Adipocyte (in vitro differentiated cells): ENCODE measurements around the gene RBBP4.
"Not testable (repeated sequence)": the region's sequence is repeated elsewhere in the genome, so short reads cannot be mapped to it uniquely, and the experiment has no call there.

Source experiments
- DNase-seq: peaks from one replicate; pipeline ENCODE4 v3.0.0-alpha.2; 2015; ENCODE audit warnings: low read depth
- H3K27me3 ChIP-seq: replicated peaks from 2 replicates; pipeline ENCODE4 v1.7.0; 2013; ENCODE audit warnings: mild to moderate bottlenecking, low read length, moderate library complexity; ENCODE audit not compliant: control insufficient read depth, insufficient read depth
- H3K36me3 ChIP-seq: 2 replicates; pipeline ENCODE4 v1.7.0; 2013; ENCODE audit warnings: low read length, mild to moderate bottlenecking, moderate library complexity; ENCODE audit not compliant: control insufficient read depth, insufficient read depth, severe bottlenecking
- H3K4me1 ChIP-seq: 2 replicates; pipeline ENCODE4 v1.7.0; 2013; ENCODE audit warnings: mild to moderate bottlenecking, low read length, moderate library complexity; ENCODE audit not compliant: control insufficient read depth, insufficient read depth
- H3K4me3 ChIP-seq: 2 replicates; pipeline ENCODE4 v1.7.0; 2013; ENCODE audit warnings: mild to moderate bottlenecking, low read length, moderate library complexity
- H3K9ac ChIP-seq: 2 replicates; pipeline ENCODE4 v1.7.0; 2013; ENCODE audit warnings: mild to moderate bottlenecking, low read length, moderate library complexity
- H3K9me3 ChIP-seq: 2 replicates; pipeline ENCODE4 v1.7.0; 2013; ENCODE audit warnings: mild to moderate bottlenecking, low read length, moderate library complexity; ENCODE audit not compliant: control insufficient read depth

The RBBP4 gene

DNA sequence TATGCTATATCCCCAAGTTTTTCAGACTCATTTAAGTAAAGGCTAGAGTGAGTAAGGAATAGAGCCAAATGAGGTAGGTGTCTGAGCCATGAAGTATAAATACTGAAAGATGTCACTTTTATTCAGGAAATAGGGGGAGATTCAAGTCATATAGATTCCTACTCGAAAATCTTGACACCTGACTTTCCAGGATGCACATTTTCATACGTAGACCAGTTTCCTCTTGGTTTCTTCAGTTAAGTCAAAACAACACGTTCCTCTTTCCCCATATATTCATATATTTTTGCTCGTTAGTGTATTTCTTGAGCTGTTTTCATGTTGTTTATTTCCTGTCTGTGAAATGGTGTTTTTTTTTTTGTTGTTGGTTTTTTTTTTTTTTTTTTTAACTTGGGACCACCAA lies 29.0 kb downstream of the RBBP4 start:
- not testable (repeated sequence) for H3K9me3 ChIP-seq, H3K9ac ChIP-seq, DNase-seq, H3K4me3 ChIP-seq, H3K27me3 ChIP-seq
- Histone ChIP-seq H3K4me1 (peaks cover 50% of the 10 kb centered on the region), H3K36me3 (peaks cover 69% of the 10 kb centered on the region)

DNA sequence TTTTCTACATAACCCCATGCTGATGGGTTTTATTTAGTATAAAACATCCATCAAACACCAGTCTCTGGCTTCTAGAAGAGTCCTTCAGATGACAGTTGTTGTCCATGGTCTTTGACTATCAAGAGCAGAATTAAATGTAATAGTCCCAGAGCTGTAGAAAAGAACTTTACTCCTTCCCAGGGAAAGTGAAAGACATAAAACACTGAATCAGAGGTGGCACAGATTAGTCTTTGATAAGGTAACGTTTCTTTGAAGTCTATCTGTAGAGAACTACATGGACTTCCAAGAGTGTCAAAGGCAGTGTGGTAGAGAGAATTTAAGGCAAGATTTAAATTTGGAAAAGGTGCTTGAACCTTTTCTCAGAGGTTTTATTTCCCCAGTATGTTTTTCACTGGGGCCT lies 29.6 kb downstream of the RBBP4 start:
- no peak for DNase-seq
- peaks cover 75% of the 10 kb centered on the region for H3K36me3 ChIP-seq

DNA sequence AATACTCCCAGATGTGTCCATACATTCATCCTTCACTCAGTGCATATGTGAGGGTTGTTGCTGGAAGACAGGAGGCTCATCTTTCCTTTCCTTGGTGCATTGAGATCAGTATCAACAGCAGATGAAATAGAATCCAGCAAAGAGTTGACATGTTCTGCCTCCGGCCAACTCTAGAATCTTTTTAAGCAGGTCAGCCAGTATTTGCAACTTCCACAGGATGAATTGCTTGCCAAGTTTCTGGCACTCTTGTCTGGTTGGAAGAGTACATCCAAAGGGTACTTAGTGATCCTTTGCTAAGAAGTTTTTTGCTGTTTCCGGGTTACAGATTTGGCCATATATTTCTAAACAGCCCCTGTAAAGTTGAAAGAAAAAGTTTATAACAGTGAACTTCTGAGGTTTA lies 30.5 kb downstream of the RBBP4 start:
- DNase-seq = peak; percentile 54
- peaks cover 74% of the 10 kb centered on the region for H3K36me3 ChIP-seq

More for the DNA sequence above, 29.6 kb downstream of the RBBP4 start:
- Histone ChIP-seq H3K27me3 (no peaks in the 10 kb centered on the region), H3K4me1 (peaks cover 56% of the 10 kb centered on the region), H3K9ac (no peak overlapping the region), H3K9me3 (no peaks in the 10 kb centered on the region), H3K4me3 (no peak overlapping the region)

DNA sequence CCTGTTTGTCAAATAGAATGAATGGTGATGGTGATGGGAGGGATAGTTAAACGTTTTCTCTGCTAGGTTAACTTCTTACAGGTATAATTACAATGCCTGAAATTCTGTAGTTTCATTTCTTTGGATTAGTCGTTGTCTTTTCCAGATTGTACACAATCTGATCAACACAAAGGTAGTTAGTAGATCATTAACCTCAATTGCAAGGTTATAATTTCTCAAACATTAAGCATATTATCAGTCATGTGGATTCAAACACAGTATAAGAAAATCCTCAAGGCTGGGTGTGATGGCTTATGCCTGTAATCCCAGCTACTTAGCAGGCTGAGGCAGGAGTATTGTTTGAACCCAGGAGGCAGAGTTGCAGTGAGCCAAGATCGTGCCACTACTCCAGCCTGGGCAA lies 31.0 kb downstream of the RBBP4 start:
- H3K36me3 ChIP-seq = peaks cover 72% of the 10 kb centered on the region

More for the DNA sequence above, 30.5 kb downstream of the RBBP4 start:
- no peak overlapping the region for H3K9ac ChIP-seq
- no peak overlapping the region for H3K4me3 ChIP-seq
- H3K9me3 ChIP-seq = no peaks in the 10 kb centered on the region
- peaks cover 65% of the 10 kb centered on the region for H3K4me1 ChIP-seq
- no peaks in the 10 kb centered on the region for H3K27me3 ChIP-seq

DNA sequence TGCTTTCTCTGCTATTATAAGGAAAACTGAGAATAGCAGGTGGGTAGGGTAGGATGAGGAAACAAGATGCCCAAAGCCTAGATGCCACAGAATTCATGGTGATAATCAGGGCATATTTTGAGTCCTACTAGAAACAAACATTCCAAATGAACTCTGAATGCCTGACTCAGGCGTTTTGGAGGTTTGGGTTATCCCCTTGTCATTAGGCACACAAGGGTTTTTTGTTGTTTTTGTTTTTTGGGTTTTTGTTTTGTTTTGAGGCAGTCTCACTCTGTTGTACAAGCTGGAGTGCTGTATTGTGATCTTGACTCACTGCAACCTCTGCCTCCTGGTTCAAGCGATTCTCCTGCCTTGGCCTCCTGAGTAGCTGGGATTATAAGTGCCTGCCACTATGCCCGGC lies 32.4 kb downstream of the RBBP4 start:
- H3K4me1 ChIP-seq = peaks cover 64% of the 10 kb centered on the region
- H3K9me3 ChIP-seq = no peaks in the 10 kb centered on the region
- H3K4me3 ChIP-seq = no peak overlapping the region
- DNase-seq = no peak
- peaks cover 61% of the 10 kb centered on the region for H3K36me3 ChIP-seq
- H3K27me3 ChIP-seq = no peaks in the 10 kb centered on the region
- no peak overlapping the region for H3K9ac ChIP-seq

More for the DNA sequence above, 31.0 kb downstream of the RBBP4 start:
- no peak for DNase-seq
- no peaks in the 10 kb centered on the region for H3K27me3 ChIP-seq
- peaks cover 67% of the 10 kb centered on the region for H3K4me1 ChIP-seq
- H3K4me3 ChIP-seq = no peak overlapping the region
- H3K9ac ChIP-seq = no peak overlapping the region
- no peaks in the 10 kb centered on the region for H3K9me3 ChIP-seq

DNA sequence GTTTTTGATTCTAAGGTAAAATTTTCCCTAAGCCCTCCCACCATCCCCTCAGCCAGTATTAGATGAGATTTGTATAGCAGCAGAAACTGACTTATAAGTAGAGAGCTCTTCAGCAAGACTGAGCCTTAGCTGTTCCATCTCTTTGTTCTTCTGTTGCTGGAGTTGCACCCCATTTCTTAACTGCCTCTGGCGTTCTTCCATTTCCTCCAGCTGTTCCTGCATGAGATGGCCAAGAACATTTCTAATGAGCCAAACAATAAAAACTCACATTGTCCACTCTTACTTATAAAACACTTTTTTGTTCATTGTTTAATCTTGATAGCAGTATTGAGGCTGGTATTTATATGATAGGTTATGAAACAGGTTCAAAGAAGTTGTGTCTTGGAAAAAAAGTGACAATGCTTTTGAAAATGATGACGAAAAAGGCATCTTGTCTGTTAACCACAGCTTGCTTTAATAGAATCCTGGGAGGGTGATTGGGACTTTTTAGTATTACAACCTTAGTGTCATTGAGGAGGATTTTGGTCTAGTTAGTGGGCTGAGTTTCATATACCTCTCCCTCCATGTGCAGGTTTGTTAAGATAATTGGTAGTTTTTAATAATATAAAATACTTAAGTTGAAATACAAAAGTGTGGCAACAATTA lies 33.3 kb downstream of the RBBP4 start:
- Histone ChIP-seq H3K9ac (peak overlapping the region; percentile 34), H3K27me3 (no peaks in the 10 kb centered on the region), H3K36me3 (peaks cover 57% of the 10 kb centered on the region), H3K9me3 (no peaks in the 10 kb centered on the region), H3K4me3 (peak overlapping the region; percentile 46), H3K4me1 (peaks cover 61% of the 10 kb centered on the region)
- DNase-seq = peak; percentile 79

DNA sequence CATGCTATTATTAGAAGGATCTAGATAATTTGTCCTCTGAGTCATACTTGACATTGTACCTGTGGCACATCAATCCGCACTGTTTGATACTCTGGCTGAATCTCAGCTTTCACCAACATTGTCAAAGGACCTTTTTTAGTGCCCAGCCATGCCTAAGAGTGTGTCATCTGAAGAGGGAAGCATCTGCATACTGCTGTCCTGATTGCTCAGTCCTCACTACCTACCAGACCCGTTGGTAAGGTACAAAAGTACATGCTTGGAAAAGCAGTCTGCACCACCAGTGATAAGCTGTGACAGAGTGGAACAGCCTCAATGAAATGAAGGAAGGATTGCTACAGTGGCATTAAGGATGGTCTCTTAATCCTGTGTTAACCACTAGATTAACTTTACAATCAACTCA lies 34.5 kb downstream of the RBBP4 start:
- Histone ChIP-seq H3K4me3 (no peak overlapping the region), H3K9me3 (no peaks in the 10 kb centered on the region), H3K9ac (no peak overlapping the region), H3K27me3 (no peaks in the 10 kb centered on the region), H3K4me1 (peaks cover 58% of the 10 kb centered on the region), H3K36me3 (peaks cover 55% of the 10 kb centered on the region)
- DNase-seq = no peak

DNA sequence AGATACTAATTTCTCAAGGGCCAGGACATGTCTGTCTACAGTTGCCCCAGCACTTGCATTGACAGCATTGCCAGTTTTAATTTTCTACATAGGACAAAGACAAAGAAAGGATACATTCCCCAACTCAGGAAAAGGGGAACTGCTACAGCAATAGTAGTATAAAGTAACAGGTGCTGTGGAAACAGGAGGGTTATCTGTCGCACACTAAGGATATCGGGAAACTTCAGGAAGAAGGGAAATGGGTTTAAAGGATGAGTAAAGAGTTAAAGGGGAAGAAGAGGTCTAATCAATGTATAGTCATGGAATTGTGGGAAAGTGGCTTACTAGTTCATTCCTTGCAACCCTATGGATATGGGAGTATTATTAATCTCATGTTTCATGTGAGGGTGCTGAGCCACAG lies 35.4 kb downstream of the RBBP4 start:
- Histone ChIP-seq H3K27me3 (no peaks in the 10 kb centered on the region), H3K4me3 (no peak overlapping the region), H3K9me3 (no peaks in the 10 kb centered on the region), H3K4me1 (peaks cover 49% of the 10 kb centered on the region), H3K36me3 (peaks cover 46% of the 10 kb centered on the region), H3K9ac (peak overlapping the region; percentile 1)
- DNase-seq = no peak

DNA sequence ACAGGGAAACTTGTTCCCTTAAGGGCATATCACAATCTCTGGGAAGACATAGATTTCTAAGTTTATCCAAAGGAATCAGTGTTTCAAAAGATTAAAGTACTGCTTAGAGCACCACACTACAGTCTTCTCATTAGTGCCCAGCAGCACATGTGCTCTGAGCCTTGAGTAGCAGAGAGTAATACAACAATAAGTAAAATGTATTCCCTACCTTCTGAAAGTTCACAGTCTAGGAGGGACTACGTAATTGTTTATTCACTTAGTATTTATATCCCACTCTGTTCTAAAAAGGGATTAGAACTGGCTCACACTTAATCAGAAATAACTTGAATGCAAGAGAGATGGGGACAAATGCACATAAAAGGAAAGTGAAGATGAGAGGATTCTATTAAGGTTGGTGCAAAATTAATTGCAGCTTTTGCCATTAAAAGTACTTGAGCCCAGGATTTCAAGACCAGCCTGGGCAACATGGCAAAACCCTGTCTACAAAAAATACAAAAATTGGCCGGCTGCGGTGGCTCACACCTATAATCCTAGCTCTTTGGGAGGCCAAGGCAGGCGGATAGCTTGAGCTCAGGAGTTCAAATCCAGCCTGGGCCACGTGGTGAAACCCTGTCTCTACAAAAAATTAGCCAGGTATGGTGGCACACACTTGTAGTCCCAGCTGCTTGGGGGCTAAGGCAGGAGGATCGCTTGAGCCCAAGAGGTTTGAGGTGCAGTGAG lies 42.6 kb downstream of the RBBP4 start:
- Histone ChIP-seq H3K27me3 (no peaks in the 10 kb centered on the region), H3K36me3 (peaks cover 49% of the 10 kb centered on the region), H3K9ac (peak overlapping the region; percentile 46), H3K9me3 (no peaks in the 10 kb centered on the region), H3K4me1 (peaks cover 35% of the 10 kb centered on the region), H3K4me3 (no peak overlapping the region)
- DNase-seq = no peak

DNA sequence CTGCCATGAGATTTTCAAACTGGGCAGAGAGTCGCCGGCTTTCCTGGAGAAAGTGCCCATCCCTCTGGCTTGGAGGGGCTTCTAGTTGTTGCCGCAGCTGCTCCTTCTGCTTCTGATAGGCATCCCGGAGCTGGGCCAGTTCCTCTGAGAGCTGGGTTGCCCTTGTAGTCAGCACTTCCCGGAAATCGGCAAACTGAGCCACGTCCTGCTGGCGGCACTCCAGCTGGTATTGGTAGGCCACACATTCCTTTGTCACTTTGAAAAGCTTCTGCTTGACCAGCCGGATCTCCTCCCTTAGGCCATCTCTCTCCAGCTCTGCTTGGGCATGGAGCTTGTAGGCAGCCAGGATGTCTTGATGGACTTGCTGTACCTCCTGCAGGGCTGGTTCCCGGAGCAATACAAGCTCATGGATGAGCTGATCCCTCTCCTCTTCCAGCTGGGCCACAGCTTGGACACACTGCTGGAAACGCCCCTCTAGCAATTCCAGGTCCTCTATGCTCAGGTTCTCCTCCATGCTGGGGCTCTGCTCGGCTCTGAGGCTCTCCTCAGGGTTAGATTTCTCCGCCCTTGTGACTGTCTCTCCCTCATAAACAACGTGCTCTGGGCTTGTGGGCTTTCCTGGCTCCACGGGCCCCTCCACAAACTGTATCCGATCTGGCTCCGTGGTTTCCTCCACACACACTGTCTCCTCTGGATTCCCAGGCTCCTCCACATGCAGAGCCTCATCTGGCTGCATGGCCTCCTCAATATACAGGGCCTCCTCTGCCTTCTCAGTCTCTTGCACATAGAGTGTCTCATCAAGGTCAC lies 44.3 kb downstream of the RBBP4 start:
- DNase-seq = no peak

DNA sequence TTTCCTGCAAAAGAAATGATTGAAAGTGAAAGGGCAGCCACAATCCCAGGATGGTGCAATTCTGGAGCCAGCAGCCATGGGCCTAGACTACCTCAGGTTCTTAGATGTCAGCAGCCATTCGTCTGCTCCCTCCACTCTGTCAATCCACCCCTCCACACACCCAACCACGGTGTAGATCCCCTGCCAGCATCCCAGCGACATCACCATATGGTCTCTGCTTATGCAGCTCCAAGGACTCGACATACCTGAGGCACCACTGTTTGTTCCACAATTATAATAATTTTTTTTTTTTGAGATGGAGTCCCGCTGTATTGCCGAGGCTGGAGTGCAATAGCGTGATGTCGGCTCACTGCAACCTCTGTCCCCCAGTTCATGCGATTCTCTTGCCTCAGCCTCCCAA lies 45.0 kb downstream of the RBBP4 start:
- Histone ChIP-seq H3K27me3 (no peaks in the 10 kb centered on the region), H3K4me1 (peaks cover 44% of the 10 kb centered on the region), H3K4me3 (no peak overlapping the region), H3K9ac (no peak overlapping the region), H3K9me3 (no peaks in the 10 kb centered on the region), H3K36me3 (peaks cover 41% of the 10 kb centered on the region)
- no peak for DNase-seq

More for the DNA sequence above, 44.3 kb downstream of the RBBP4 start:
- no peaks in the 10 kb centered on the region for H3K9me3 ChIP-seq
- peaks cover 41% of the 10 kb centered on the region for H3K36me3 ChIP-seq
- no peaks in the 10 kb centered on the region for H3K27me3 ChIP-seq
- peak overlapping the region; percentile 10 for H3K4me3 ChIP-seq
- H3K9ac ChIP-seq = peak overlapping the region; percentile 17
- peaks cover 38% of the 10 kb centered on the region for H3K4me1 ChIP-seq
